ENCODE data around the gene MYRIP. TPM values are rescaled to one million over a fixed set of nuclear protein-coding genes. Genes with fewer than 3 reads are reported as not detected.

MYRIP gene
- total and polyA plus RNA-seq, 2 of the 4 experiments (the other 2 are of a cell fraction), result not detected

GRCh38 chr3:40035177-40035576 is 225.8 kb downstream of the MYRIP start:
- intact Hi-C loops (cut with micrococcal nuclease), result no loop called here
- no peak for DNase-seq
- WGBS, 2 experiments (ENCODE audit: extremely low coverage in 2 of 2, insufficient read length in 1 of 2), result no CpG with 5 or more reads among the region's 4 CpGs

More at GRCh38 chr3:40035177-40035576, 225.8 kb downstream of the MYRIP start:
- H3K4me3 ChIP-seq (ENCODE audit: insufficient read depth, low read depth, low read length), result no peak overlapping the region
- no peak overlapping the region for H2BK20ac ChIP-seq (ENCODE audit: low read depth, low read length)
- H3K36me3 ChIP-seq (ENCODE audit: control insufficient read depth, insufficient read depth, low read length), result no peaks in the 10 kb centered on the region
- no peak overlapping the region for H2BK120ac ChIP-seq (ENCODE audit: low read depth, low read length)
- H3K4ac ChIP-seq (ENCODE audit: low read depth, low read length), result no peak overlapping the region
- no peaks in the 10 kb centered on the region for H3K4me1 ChIP-seq (ENCODE audit: control insufficient read depth, insufficient read depth, low read length)
- no peak overlapping the region for H3K14ac ChIP-seq (replicated peaks; ENCODE audit: low read depth, low read length)
- CTCF ChIA-PET, result no interaction called here
- H3K56ac ChIP-seq (ENCODE audit: extremely low read depth, insufficient read depth, low read length), result no peak overlapping the region
- no peaks in the 10 kb centered on the region for H3K27me3 ChIP-seq (ENCODE audit: control insufficient read depth, insufficient read depth, low read length)
- H3K23ac ChIP-seq (ENCODE audit: low read depth, low read length), result no peak overlapping the region
- dilution Hi-C loops (cut with HindIII; ENCODE audit: low sequenced_read_pairs, unreplicated experiment) (no loop called here), in situ Hi-C loops (cut with MboI; ENCODE audit: low sequenced_read_pairs) (no loop called here)
- no peaks in the 10 kb centered on the region for H4K20me1 ChIP-seq (ENCODE audit: insufficient read depth, low read length)
- no peak overlapping the region for H3K9ac ChIP-seq (ENCODE audit: low read depth, low read length)
- no peaks in the 10 kb centered on the region for H3K79me1 ChIP-seq (ENCODE audit: low read depth in 1 of 2, low read length in 2 of 2)
- no peak overlapping the region for H3K4me2 ChIP-seq (ENCODE audit: low read depth, low read length)
- no TSS peak for BruUV-seq (replicated peaks)
- no peak overlapping the region for H4K5ac ChIP-seq (ENCODE audit: low read depth, low read length)
- H3K9me1 ChIP-seq (ENCODE audit: insufficient read depth, low read length), result no peaks in the 10 kb centered on the region
- H2AFZ ChIP-seq (replicated peaks; ENCODE audit: low read length, poor library complexity), result no peak overlapping the region
- no peak overlapping the region for H4K8ac ChIP-seq (ENCODE audit: low read depth in 2 of 2, low read length in 2 of 2)
- TF ChIP-seq NFE2L2 (IDR thresholded peaks at IDR 0.05; ENCODE audit: low read depth, low read length), result no peak
- no peak for TF ChIP-seq SMC3 (IDR thresholded peaks at IDR 0.05; ENCODE audit: low read depth, low read length)
- no peak for TF ChIP-seq RAD21 (IDR thresholded peaks at IDR 0.05; ENCODE audit: low read length)
- no peak for TF ChIP-seq BHLHE40 (IDR thresholded peaks at IDR 0.05; ENCODE audit: low read depth, low read length)
- no peak for TF ChIP-seq MXI1 (IDR thresholded peaks at IDR 0.05; ENCODE audit: borderline replicate concordance, low read depth, low read length)
- no peak for TF ChIP-seq RCOR1 (IDR thresholded peaks at IDR 0.05; ENCODE audit: insufficient replicate concordance, low read length)
- TF ChIP-seq POLR2A (IDR thresholded peaks at IDR 0.05; ENCODE audit: low read depth, low read length), result no peak
- TF ChIP-seq RFX5 (IDR thresholded peaks at IDR 0.05; ENCODE audit: low read depth, low read length), result no peak
- no peak for TF ChIP-seq CEBPB (IDR thresholded peaks at IDR 0.05; ENCODE audit: low read depth, low read length)
- TF ChIP-seq MAFK (IDR thresholded peaks at IDR 0.05; ENCODE audit: low read depth, low read length), result no peak
- TF ChIP-seq CTCF (conservative IDR thresholded peaks at IDR 0.05; ENCODE audit: low read depth, low read length), result no peak
- no peak for TF ChIP-seq CHD1 (IDR thresholded peaks at IDR 0.05; ENCODE audit: low read depth, low read length)
- TF ChIP-seq ELK1 (IDR thresholded peaks at IDR 0.05; ENCODE audit: borderline replicate concordance, low read depth, low read length), result no peak
- TF ChIP-seq MAZ (IDR thresholded peaks at IDR 0.05; ENCODE audit: borderline replicate concordance, low read depth, low read length), result no peak
- TF ChIP-seq FOS (IDR thresholded peaks at IDR 0.05; ENCODE audit: low read depth, low read length), result no peak
- TF ChIP-seq USF2 (IDR thresholded peaks at IDR 0.05; ENCODE audit: low read depth, low read length), result no peak
- no peak overlapping the region for H2BK15ac ChIP-seq (ENCODE audit: low read depth, low read length)
- H3K27ac ChIP-seq (ENCODE audit: insufficient read depth, low read length), result no peak overlapping the region
- no peak overlapping the region for H3K18ac ChIP-seq (ENCODE audit: low read depth, low read length)
- no peak overlapping the region for H4K91ac ChIP-seq (ENCODE audit: insufficient read depth, low read depth, low read length)
- no peak overlapping the region for H2AK9ac ChIP-seq (replicated peaks; ENCODE audit: low read depth, low read length, poor library complexity)
- H3K9me3 ChIP-seq (ENCODE audit: control insufficient read depth, insufficient read depth, low read length), result peaks cover 4% of the 10 kb centered on the region; the same call in 1 of the 2 replicates
- H2AK5ac ChIP-seq (ENCODE audit: low read depth, low read length), result no peak overlapping the region
- H2BK5ac ChIP-seq (ENCODE audit: low read depth, low read length, poor library complexity, severe bottlenecking), result no peak overlapping the region
- POLR2A ChIA-PET (ENCODE audit: unreplicated experiment), result no interaction called here
- ATAC-seq (ENCODE audit: low read depth), result no peak
